IMR-90 (cell line): ENCODE data around the gene P4HA2. TPM values are rescaled to one million over a fixed set of nuclear protein-coding genes. Genes with fewer than 3 reads are reported as not detected.

Experiments used
- ATAC-seq: fragments of 200-7000 bp; cut with Tn5 transposase; 2 replicates; pipeline ENCODE4 v1.9.1; 2020; ENCODE audit warnings: low read depth, mild to moderate bottlenecking, moderate library complexity
- BruUV-seq: library from RNA; stranded (reverse); fragments of 400-500 nt; replicated peaks from 2 replicates; lab custom pipeline; 2021; lab: Mats Ljungman, UMichigan
- CTCF ChIA-PET: fragments of 300-600 bp; formaldehyde crosslinking; extraction: SDS; loops from one replicate; lab custom pipeline; 2021; ENCODE audit warnings: antibody characterized with exemption; lab: Yijun Ruan, JAX
- POLR2A ChIA-PET: fragments of 300-600 bp; sonication (Branson Sonifier 250); formaldehyde crosslinking; loops from one replicate; lab custom pipeline; 2022; ENCODE audit warnings: antibody characterized with exemption; ENCODE audit not compliant: unreplicated experiment; lab: Charles Lee
- DNase-seq: peaks from one replicate; pipeline ENCODE4 v3.0.0; 2013
- H2AFZ ChIP-seq: replicated peaks from 2 replicates; pipeline ENCODE3; 2013; ENCODE audit warnings: low read length, mild to moderate bottlenecking; ENCODE audit not compliant: poor library complexity
- H2AK5ac ChIP-seq: 2 replicates; pipeline ENCODE4 v1.6.1; 2013; ENCODE audit warnings: low read depth, low read length, inconsistent platforms
- H2AK9ac ChIP-seq: replicated peaks from 2 replicates; pipeline ENCODE3; 2013; ENCODE audit warnings: mild to moderate bottlenecking, low read depth, low read length, moderate library complexity; ENCODE audit not compliant: poor library complexity
- H2BK120ac ChIP-seq: 2 replicates; pipeline ENCODE4 v1.6.1; 2013; ENCODE audit warnings: low read depth, low read length, inconsistent platforms
- H2BK15ac ChIP-seq: 3 replicates; pipeline ENCODE4 v1.6.1; 2013; ENCODE audit warnings: low read depth, low read length, inconsistent platforms
- H2BK20ac ChIP-seq: 2 replicates; pipeline ENCODE4 v1.6.1; 2013; ENCODE audit warnings: low read depth, mild to moderate bottlenecking, inconsistent platforms, low read length, moderate library complexity
- H2BK5ac ChIP-seq: 2 replicates; pipeline ENCODE4 v1.6.1; 2013; ENCODE audit warnings: mild to moderate bottlenecking, low read depth, low read length, inconsistent platforms; ENCODE audit not compliant: poor library complexity, severe bottlenecking
- H3K14ac ChIP-seq: replicated peaks from 2 replicates; pipeline ENCODE4 v1.6.1; 2013; ENCODE audit warnings: low read depth, low read length, inconsistent platforms
- H3K18ac ChIP-seq: 2 replicates; pipeline ENCODE4 v1.6.1; 2013; ENCODE audit warnings: low read depth, low read length, control low read depth
- H3K23ac ChIP-seq: 2 replicates; pipeline ENCODE4 v1.6.1; 2013; ENCODE audit warnings: low read depth, low read length, inconsistent platforms
- H3K27ac ChIP-seq: 2 replicates; pipeline ENCODE4 v1.5.1; 2013; ENCODE audit warnings: mild to moderate bottlenecking, control low read depth, low read length; ENCODE audit not compliant: insufficient read depth
- H3K27me3 ChIP-seq: 2 replicates; pipeline ENCODE4 v1.6.1; 2013; ENCODE audit warnings: low read length; ENCODE audit not compliant: control insufficient read depth, insufficient read depth
- H3K36me3 ChIP-seq: 2 replicates; pipeline ENCODE4 v1.6.1; 2013; ENCODE audit warnings: low read length, mixed read lengths; ENCODE audit not compliant: control insufficient read depth, insufficient read depth
- H3K4ac ChIP-seq: 2 replicates; pipeline ENCODE4 v1.6.1; 2013; ENCODE audit warnings: low read depth, low read length, inconsistent platforms
- H3K4me1 ChIP-seq: 2 replicates; pipeline ENCODE4 v1.6.1; 2013; ENCODE audit warnings: low read length, mixed read lengths; ENCODE audit not compliant: control insufficient read depth, insufficient read depth
- H3K4me2 ChIP-seq: 2 replicates; pipeline ENCODE4 v1.6.1; 2013; ENCODE audit warnings: low read depth, mild to moderate bottlenecking, control low read depth, low read length, moderate library complexity
- H3K4me3 ChIP-seq: 2 replicates; pipeline ENCODE4 v1.5.1; 2013; ENCODE audit warnings: low read depth, mild to moderate bottlenecking, control low read depth, low read length, moderate library complexity; ENCODE audit not compliant: insufficient read depth
- H3K56ac ChIP-seq: 2 replicates; pipeline ENCODE4 v1.6.1; 2013; ENCODE audit warnings: low read length, inconsistent platforms; ENCODE audit not compliant: insufficient read depth; ENCODE audit errors: extremely low read depth
- H3K79me1 ChIP-seq, 2 experiments: 2 replicates each; pipeline ENCODE4 v1.6.1; 2013; ENCODE audit warnings: low read length in 2 of 2, inconsistent platforms in 1 of 2, low read depth in 1 of 2
- H3K9ac ChIP-seq: 2 replicates; pipeline ENCODE4 v1.6.1; 2013; ENCODE audit warnings: low read depth, low read length, control low read depth
- H3K9me1 ChIP-seq: 2 replicates; pipeline ENCODE4 v1.6.1; 2013; ENCODE audit warnings: low read length, inconsistent platforms; ENCODE audit not compliant: insufficient read depth
- H3K9me3 ChIP-seq: 2 replicates; pipeline ENCODE4 v1.6.1; 2013; ENCODE audit warnings: low read length; ENCODE audit not compliant: control insufficient read depth, insufficient read depth
- H4K20me1 ChIP-seq: 2 replicates; pipeline ENCODE4 v1.6.1; 2013; ENCODE audit warnings: low read length, inconsistent platforms; ENCODE audit not compliant: insufficient read depth
- H4K5ac ChIP-seq: 2 replicates; pipeline ENCODE4 v1.6.1; 2013; ENCODE audit warnings: mild to moderate bottlenecking, low read depth, low read length, control low read depth
- H4K8ac ChIP-seq, 2 experiments: 2 replicates each; pipeline ENCODE4 v1.6.1; 2013; ENCODE audit warnings: low read depth in 2 of 2, low read length in 2 of 2, control low read depth in 1 of 2, inconsistent platforms in 1 of 2
- H4K91ac ChIP-seq: 2 replicates; pipeline ENCODE4 v1.6.1; 2013; ENCODE audit warnings: low read depth, low read length, inconsistent platforms; ENCODE audit not compliant: insufficient read depth
- BHLHE40 ChIP-seq: fragments of 150-350 bp; IDR thresholded peaks from 2 replicates; pipeline ENCODE4 v1.6.1; 2016; ENCODE audit warnings: mild to moderate bottlenecking, low read depth, low read length
- CEBPB ChIP-seq: IDR thresholded peaks from 2 replicates; pipeline ENCODE4 v1.6.1; 2012; ENCODE audit warnings: low read depth, low read length, improper control_type of control experiment
- CHD1 ChIP-seq: IDR thresholded peaks from 2 replicates; pipeline ENCODE4 v1.6.1; 2012; ENCODE audit warnings: low read depth, low read length, improper control_type of control experiment
- FOS ChIP-seq: fragments of 150-350 bp; IDR thresholded peaks from 2 replicates; pipeline ENCODE4 v1.6.1; 2016; ENCODE audit warnings: low read depth, low read length
- MAFK ChIP-seq: IDR thresholded peaks from 2 replicates; pipeline ENCODE4 v1.6.1; 2012; ENCODE audit warnings: low read depth, low read length, improper control_type of control experiment
- MAZ ChIP-seq: IDR thresholded peaks from 2 replicates; pipeline ENCODE4 v1.6.1; 2012; ENCODE audit warnings: low read depth, mild to moderate bottlenecking, low read length, improper control_type of control experiment, moderate library complexity, borderline replicate concordance
- RAD21 ChIP-seq: IDR thresholded peaks from 2 replicates; pipeline ENCODE4 v1.6.1; 2012; ENCODE audit warnings: low read length, improper control_type of control experiment
- RFX5 ChIP-seq: IDR thresholded peaks from 2 replicates; pipeline ENCODE4 v1.8.0; 2012; ENCODE audit warnings: low read depth, mild to moderate bottlenecking, low read length, moderate library complexity
- SMC3 ChIP-seq: fragments of 150-350 bp; IDR thresholded peaks from 2 replicates; pipeline ENCODE4 v1.6.1; 2016; ENCODE audit warnings: low read depth, mild to moderate bottlenecking, antibody characterized with exemption, low read length, moderate library complexity
- WGBS, 2 experiments: methylation state at CpG; one replicate each; pipeline versions ENCODE4 v1.1.5 to v1.1.7; 2013; ENCODE audit warnings: missing lambda C conversion rate in 2 of 2; ENCODE audit not compliant: insufficient read length in 1 of 2; ENCODE audit errors: extremely low coverage in 2 of 2; 5-methylcytosine and 5-hydroxymethylcytosine counted together
- dilution Hi-C: fragments of 300-500 bp; cut with HindIII; formaldehyde crosslinking; loops from one replicate; pipeline ENCODE4 v1.14.3; 2018; ENCODE audit warnings: low sequenced_read_pairs; ENCODE audit not compliant: unreplicated experiment
- in situ Hi-C: fragments of 300-500 bp; cut with MboI; formaldehyde crosslinking; loops from 3 replicates; pipeline ENCODE4 v1.14.3; 2019; ENCODE audit warnings: low sequenced_read_pairs, inconsistent platforms, mixed read lengths
- intact Hi-C: fragments of 100-400 bp; cut with micrococcal nuclease; formaldehyde crosslinking; loops from 2 replicates; pipeline ENCODE4 v1.10.0; 2022
- polyA plus RNA-seq, 3 experiments: library from polyadenylated mRNA; depleted of rRNA; stranded (reverse); fragments of >200 nt; gene quantifications; 2 replicates each; pipeline ENCODE4 v1.2.3, GENCODE V29; 2012; ENCODE audit warnings: low replicate concordance in 1 of 3
- total RNA-seq: library from RNA; depleted of rRNA; stranded (reverse); fragments of >200 nt; gene quantifications from 2 replicates; pipeline ENCODE4 v1.2.3, GENCODE V29; 2012
- TF ChIP-seq, protein P1 (sequence below): conservative IDR thresholded peaks from 2 replicates; pipeline ENCODE4 v1.5.1; 2012; ENCODE audit warnings: mild to moderate bottlenecking, low read depth, low read length, improper control_type of control experiment
- TF ChIP-seq, protein P2 (sequence below): fragments of 150-350 bp; IDR thresholded peaks from 2 replicates; pipeline ENCODE4 v1.6.1; 2016; ENCODE audit warnings: low read depth, mild to moderate bottlenecking, low read length, moderate library complexity, borderline replicate concordance

Gene P4HA2
- total and polyA plus RNA-seq, 2 of the 4 experiments (the other 2 are of a cell fraction): 186 to 225 TPM

DNA sequence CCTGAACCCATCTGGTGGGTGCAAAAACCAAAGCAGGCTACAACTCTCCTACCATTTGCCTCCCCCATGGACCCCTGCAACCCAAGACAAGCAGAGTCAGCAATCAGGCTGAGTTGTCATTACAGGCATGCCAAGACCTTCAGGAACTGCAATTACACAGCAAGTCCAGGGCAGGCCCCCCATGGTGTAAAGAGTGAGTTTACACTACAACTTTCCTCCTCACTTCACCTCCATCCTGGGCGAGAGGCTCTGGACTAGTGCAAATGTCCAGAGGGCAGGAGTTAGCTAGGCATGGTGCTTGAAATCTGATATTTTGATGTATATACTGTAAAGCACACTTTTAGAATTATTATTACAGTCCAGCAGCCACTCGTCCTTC lies 7.0 kb upstream of the P4HA2 start:
- TF ChIP-seq, protein P1, sequence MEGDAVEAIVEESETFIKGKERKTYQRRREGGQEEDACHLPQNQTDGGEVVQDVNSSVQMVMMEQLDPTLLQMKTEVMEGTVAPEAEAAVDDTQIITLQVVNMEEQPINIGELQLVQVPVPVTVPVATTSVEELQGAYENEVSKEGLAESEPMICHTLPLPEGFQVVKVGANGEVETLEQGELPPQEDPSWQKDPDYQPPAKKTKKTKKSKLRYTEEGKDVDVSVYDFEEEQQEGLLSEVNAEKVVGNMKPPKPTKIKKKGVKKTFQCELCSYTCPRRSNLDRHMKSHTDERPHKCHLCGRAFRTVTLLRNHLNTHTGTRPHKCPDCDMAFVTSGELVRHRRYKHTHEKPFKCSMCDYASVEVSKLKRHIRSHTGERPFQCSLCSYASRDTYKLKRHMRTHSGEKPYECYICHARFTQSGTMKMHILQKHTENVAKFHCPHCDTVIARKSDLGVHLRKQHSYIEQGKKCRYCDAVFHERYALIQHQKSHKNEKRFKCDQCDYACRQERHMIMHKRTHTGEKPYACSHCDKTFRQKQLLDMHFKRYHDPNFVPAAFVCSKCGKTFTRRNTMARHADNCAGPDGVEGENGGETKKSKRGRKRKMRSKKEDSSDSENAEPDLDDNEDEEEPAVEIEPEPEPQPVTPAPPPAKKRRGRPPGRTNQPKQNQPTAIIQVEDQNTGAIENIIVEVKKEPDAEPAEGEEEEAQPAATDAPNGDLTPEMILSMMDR: no peak
- no peak for TF ChIP-seq MAZ
- no peak for TF ChIP-seq BHLHE40
- TF ChIP-seq SMC3: no peak
- TF ChIP-seq RFX5: no peak
- TF ChIP-seq RAD21: no peak
- TF ChIP-seq MAFK: no peak
- TF ChIP-seq CEBPB: no peak
- no peak for TF ChIP-seq CHD1
- TF ChIP-seq FOS: no peak
- TF ChIP-seq, protein P2, sequence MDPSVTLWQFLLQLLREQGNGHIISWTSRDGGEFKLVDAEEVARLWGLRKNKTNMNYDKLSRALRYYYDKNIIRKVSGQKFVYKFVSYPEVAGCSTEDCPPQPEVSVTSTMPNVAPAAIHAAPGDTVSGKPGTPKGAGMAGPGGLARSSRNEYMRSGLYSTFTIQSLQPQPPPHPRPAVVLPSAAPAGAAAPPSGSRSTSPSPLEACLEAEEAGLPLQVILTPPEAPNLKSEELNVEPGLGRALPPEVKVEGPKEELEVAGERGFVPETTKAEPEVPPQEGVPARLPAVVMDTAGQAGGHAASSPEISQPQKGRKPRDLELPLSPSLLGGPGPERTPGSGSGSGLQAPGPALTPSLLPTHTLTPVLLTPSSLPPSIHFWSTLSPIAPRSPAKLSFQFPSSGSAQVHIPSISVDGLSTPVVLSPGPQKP: no peak
- no peak overlapping the region for H3K56ac ChIP-seq

More for the DNA sequence above, 7.0 kb upstream of the P4HA2 start:
- H3K9ac ChIP-seq: no peak overlapping the region
- no peaks in the 10 kb centered on the region; the same call in 1 of the 2 replicates for H3K27me3 ChIP-seq
- no peaks in the 10 kb centered on the region for H3K4me1 ChIP-seq
- no peak overlapping the region for H4K5ac ChIP-seq
- no peaks in the 10 kb centered on the region for H4K20me1 ChIP-seq
- no CpG with 5 or more reads among the region's 2 CpGs for WGBS, 2 experiments
- ATAC-seq: no peak
- no peak overlapping the region for H2BK120ac ChIP-seq
- H3K4ac ChIP-seq: no peak overlapping the region
- H3K18ac ChIP-seq: no peak overlapping the region
- no peak overlapping the region for H4K8ac ChIP-seq
- H3K27ac ChIP-seq: no peak overlapping the region
- POLR2A ChIA-PET: no interaction called here
- BruUV-seq: no TSS peak
- 0 out of 2 replicates have a peak, but pooled peaks cover 3% of the 10 kb centered on the region for H3K9me1 ChIP-seq
- dilution Hi-C loops (no loop called here), intact Hi-C loops (no loop called here), in situ Hi-C loops (no loop called here)
- no peaks in the 10 kb centered on the region for H3K79me1 ChIP-seq
- no peak overlapping the region for H3K23ac ChIP-seq
- H2AFZ ChIP-seq: no peak overlapping the region
- H2AK9ac ChIP-seq: no peak overlapping the region
- no peak overlapping the region for H4K91ac ChIP-seq
- no peaks in the 10 kb centered on the region for H3K36me3 ChIP-seq
- no peak overlapping the region for H2AK5ac ChIP-seq
- CTCF ChIA-PET: no interaction called here
- H3K4me2 ChIP-seq: no peak overlapping the region
- no peak overlapping the region for H2BK20ac ChIP-seq
- DNase-seq: no peak
- H2BK15ac ChIP-seq: no peak overlapping the region
- no peak overlapping the region for H3K14ac ChIP-seq
- no peak overlapping the region for H3K4me3 ChIP-seq
- H2BK5ac ChIP-seq: no peak overlapping the region
- H3K9me3 ChIP-seq: no peaks in the 10 kb centered on the region
